IMR-90 (cell line): ENCODE measurements around the gene MYD88. TPM values are rescaled to one million over a fixed set of nuclear protein-coding genes. Genes with fewer than 3 reads are reported as not detected.

Source experiments
- ATAC-seq: fragments of 200-7000 bp; cut with Tn5 transposase; 2 replicates; pipeline ENCODE4 v1.9.1; 2020; ENCODE audit warnings: low read depth, mild to moderate bottlenecking, moderate library complexity
- BruUV-seq: library from RNA; stranded (reverse); fragments of 400-500 nt; replicated peaks from 2 replicates; lab custom pipeline; 2021; lab: Mats Ljungman, UMichigan
- CTCF ChIA-PET: fragments of 300-600 bp; formaldehyde crosslinking; extraction: SDS; loops from one replicate; lab custom pipeline; 2021; ENCODE audit warnings: antibody characterized with exemption; lab: Yijun Ruan, JAX
- POLR2A ChIA-PET: fragments of 300-600 bp; sonication (Branson Sonifier 250); formaldehyde crosslinking; loops from one replicate; lab custom pipeline; 2022; ENCODE audit warnings: antibody characterized with exemption; ENCODE audit not compliant: unreplicated experiment; lab: Charles Lee
- DNase-seq: peaks from one replicate; pipeline ENCODE4 v3.0.0; 2013
- H2AFZ ChIP-seq: replicated peaks from 2 replicates; pipeline ENCODE3; 2013; ENCODE audit warnings: low read length, mild to moderate bottlenecking; ENCODE audit not compliant: poor library complexity
- H2AK5ac ChIP-seq: 2 replicates; pipeline ENCODE4 v1.6.1; 2013; ENCODE audit warnings: low read depth, low read length, inconsistent platforms
- H2AK9ac ChIP-seq: replicated peaks from 2 replicates; pipeline ENCODE3; 2013; ENCODE audit warnings: mild to moderate bottlenecking, low read depth, low read length, moderate library complexity; ENCODE audit not compliant: poor library complexity
- H2BK120ac ChIP-seq: 2 replicates; pipeline ENCODE4 v1.6.1; 2013; ENCODE audit warnings: low read depth, low read length, inconsistent platforms
- H2BK15ac ChIP-seq: 3 replicates; pipeline ENCODE4 v1.6.1; 2013; ENCODE audit warnings: low read depth, low read length, inconsistent platforms
- H2BK20ac ChIP-seq: 2 replicates; pipeline ENCODE4 v1.6.1; 2013; ENCODE audit warnings: low read depth, mild to moderate bottlenecking, inconsistent platforms, low read length, moderate library complexity
- H2BK5ac ChIP-seq: 2 replicates; pipeline ENCODE4 v1.6.1; 2013; ENCODE audit warnings: mild to moderate bottlenecking, low read depth, low read length, inconsistent platforms; ENCODE audit not compliant: poor library complexity, severe bottlenecking
- H3K14ac ChIP-seq: replicated peaks from 2 replicates; pipeline ENCODE4 v1.6.1; 2013; ENCODE audit warnings: low read depth, low read length, inconsistent platforms
- H3K18ac ChIP-seq: 2 replicates; pipeline ENCODE4 v1.6.1; 2013; ENCODE audit warnings: low read depth, low read length, control low read depth
- H3K23ac ChIP-seq: 2 replicates; pipeline ENCODE4 v1.6.1; 2013; ENCODE audit warnings: low read depth, low read length, inconsistent platforms
- H3K27ac ChIP-seq: 2 replicates; pipeline ENCODE4 v1.5.1; 2013; ENCODE audit warnings: mild to moderate bottlenecking, control low read depth, low read length; ENCODE audit not compliant: insufficient read depth
- H3K27me3 ChIP-seq: 2 replicates; pipeline ENCODE4 v1.6.1; 2013; ENCODE audit warnings: low read length; ENCODE audit not compliant: control insufficient read depth, insufficient read depth
- H3K36me3 ChIP-seq: 2 replicates; pipeline ENCODE4 v1.6.1; 2013; ENCODE audit warnings: low read length, mixed read lengths; ENCODE audit not compliant: control insufficient read depth, insufficient read depth
- H3K4ac ChIP-seq: 2 replicates; pipeline ENCODE4 v1.6.1; 2013; ENCODE audit warnings: low read depth, low read length, inconsistent platforms
- H3K4me1 ChIP-seq: 2 replicates; pipeline ENCODE4 v1.6.1; 2013; ENCODE audit warnings: low read length, mixed read lengths; ENCODE audit not compliant: control insufficient read depth, insufficient read depth
- H3K4me2 ChIP-seq: 2 replicates; pipeline ENCODE4 v1.6.1; 2013; ENCODE audit warnings: low read depth, mild to moderate bottlenecking, control low read depth, low read length, moderate library complexity
- H3K4me3 ChIP-seq: 2 replicates; pipeline ENCODE4 v1.5.1; 2013; ENCODE audit warnings: low read depth, mild to moderate bottlenecking, control low read depth, low read length, moderate library complexity; ENCODE audit not compliant: insufficient read depth
- H3K56ac ChIP-seq: 2 replicates; pipeline ENCODE4 v1.6.1; 2013; ENCODE audit warnings: low read length, inconsistent platforms; ENCODE audit not compliant: insufficient read depth; ENCODE audit errors: extremely low read depth
- H3K79me1 ChIP-seq, 2 experiments: 2 replicates each; pipeline ENCODE4 v1.6.1; 2013; ENCODE audit warnings: low read length in 2 of 2, inconsistent platforms in 1 of 2, low read depth in 1 of 2
- H3K9ac ChIP-seq: 2 replicates; pipeline ENCODE4 v1.6.1; 2013; ENCODE audit warnings: low read depth, low read length, control low read depth
- H3K9me1 ChIP-seq: 2 replicates; pipeline ENCODE4 v1.6.1; 2013; ENCODE audit warnings: low read length, inconsistent platforms; ENCODE audit not compliant: insufficient read depth
- H3K9me3 ChIP-seq: 2 replicates; pipeline ENCODE4 v1.6.1; 2013; ENCODE audit warnings: low read length; ENCODE audit not compliant: control insufficient read depth, insufficient read depth
- H4K20me1 ChIP-seq: 2 replicates; pipeline ENCODE4 v1.6.1; 2013; ENCODE audit warnings: low read length, inconsistent platforms; ENCODE audit not compliant: insufficient read depth
- H4K5ac ChIP-seq: 2 replicates; pipeline ENCODE4 v1.6.1; 2013; ENCODE audit warnings: mild to moderate bottlenecking, low read depth, low read length, control low read depth
- H4K8ac ChIP-seq, 2 experiments: 2 replicates each; pipeline ENCODE4 v1.6.1; 2013; ENCODE audit warnings: low read depth in 2 of 2, low read length in 2 of 2, control low read depth in 1 of 2, inconsistent platforms in 1 of 2
- H4K91ac ChIP-seq: 2 replicates; pipeline ENCODE4 v1.6.1; 2013; ENCODE audit warnings: low read depth, low read length, inconsistent platforms; ENCODE audit not compliant: insufficient read depth
- BHLHE40 ChIP-seq: fragments of 150-350 bp; IDR thresholded peaks from 2 replicates; pipeline ENCODE4 v1.6.1; 2016; ENCODE audit warnings: mild to moderate bottlenecking, low read depth, low read length
- CHD1 ChIP-seq: IDR thresholded peaks from 2 replicates; pipeline ENCODE4 v1.6.1; 2012; ENCODE audit warnings: low read depth, low read length, improper control_type of control experiment
- CTCF ChIP-seq: conservative IDR thresholded peaks from 2 replicates; pipeline ENCODE4 v1.5.1; 2012; ENCODE audit warnings: mild to moderate bottlenecking, low read depth, low read length, improper control_type of control experiment
- FOS ChIP-seq: fragments of 150-350 bp; IDR thresholded peaks from 2 replicates; pipeline ENCODE4 v1.6.1; 2016; ENCODE audit warnings: low read depth, low read length
- RCOR1 ChIP-seq: IDR thresholded peaks from 2 replicates; pipeline ENCODE4 v1.6.1; 2012; ENCODE audit warnings: mild to moderate bottlenecking, low read length, improper control_type of control experiment; ENCODE audit not compliant: insufficient replicate concordance
- RFX5 ChIP-seq: IDR thresholded peaks from 2 replicates; pipeline ENCODE4 v1.8.0; 2012; ENCODE audit warnings: low read depth, mild to moderate bottlenecking, low read length, moderate library complexity
- WGBS, 2 experiments: methylation state at CpG; one replicate each; pipeline versions ENCODE4 v1.1.5 to v1.1.7; 2013; ENCODE audit warnings: missing lambda C conversion rate in 2 of 2; ENCODE audit not compliant: insufficient read length in 1 of 2; ENCODE audit errors: extremely low coverage in 2 of 2; 5-methylcytosine and 5-hydroxymethylcytosine counted together
- dilution Hi-C: fragments of 300-500 bp; cut with HindIII; formaldehyde crosslinking; loops from one replicate; pipeline ENCODE4 v1.14.3; 2018; ENCODE audit warnings: low sequenced_read_pairs; ENCODE audit not compliant: unreplicated experiment
- in situ Hi-C: fragments of 300-500 bp; cut with MboI; formaldehyde crosslinking; loops from 3 replicates; pipeline ENCODE4 v1.14.3; 2019; ENCODE audit warnings: low sequenced_read_pairs, inconsistent platforms, mixed read lengths
- intact Hi-C: fragments of 100-400 bp; cut with micrococcal nuclease; formaldehyde crosslinking; loops from 2 replicates; pipeline ENCODE4 v1.10.0; 2022
- polyA plus RNA-seq, 3 experiments: library from polyadenylated mRNA; depleted of rRNA; stranded (reverse); fragments of >200 nt; gene quantifications; 2 replicates each; pipeline ENCODE4 v1.2.3, GENCODE V29; 2012; ENCODE audit warnings: low replicate concordance in 1 of 3
- total RNA-seq: library from RNA; depleted of rRNA; stranded (reverse); fragments of >200 nt; gene quantifications from 2 replicates; pipeline ENCODE4 v1.2.3, GENCODE V29; 2012

MYD88 gene
- total and polyA plus RNA-seq, 2 of the 4 experiments (the other 2 are of a cell fraction): 9.3 to 39.8 TPM

GRCh38 chr3:38151667-38152265 lies 13.3 kb downstream of the MYD88 start:
- Histone ChIP-seq H4K91ac (no peak overlapping the region), H3K23ac (no peak overlapping the region), H4K5ac (no peak overlapping the region), H3K18ac (no peak overlapping the region), H3K9me1 (no peaks in the 10 kb centered on the region), H2BK15ac (no peak overlapping the region), H2AK5ac (no peak overlapping the region), H2AFZ (no peak overlapping the region), H3K9ac (no peak overlapping the region), H3K9me3 (no peaks in the 10 kb centered on the region), H3K27me3 (no peaks in the 10 kb centered on the region), H2BK120ac (no peak overlapping the region), H4K8ac (no peak overlapping the region), H3K4me1 (no peaks in the 10 kb centered on the region), H2AK9ac (no peak overlapping the region), H2BK5ac (no peak overlapping the region), H2BK20ac (no peak overlapping the region), H3K14ac (no peak overlapping the region), H3K36me3 (no peaks in the 10 kb centered on the region), H4K20me1 (no peaks in the 10 kb centered on the region), H3K79me1 (no peaks in the 10 kb centered on the region), H3K56ac (no peak overlapping the region), H3K4me2 (no peak overlapping the region), H3K4ac (no peak overlapping the region), H3K4me3 (no peak overlapping the region), H3K27ac (no peak overlapping the region)
- in situ Hi-C loops: no loop called here
- CTCF ChIA-PET: interaction anchor here (0.6 kb wide), 1 partner anchor 13 kb away, joined by 3 read pairs; no protein-coding TSS in a partner anchor
- no CpG with 5 or more reads among the region's 3 CpGs for WGBS, 2 experiments
- POLR2A ChIA-PET: no interaction called here
- dilution Hi-C loops: no loop called here
- DNase-seq: no peak
- no peak for ATAC-seq
- TF ChIP-seq RFX5 (no peak), CHD1 (no peak), CTCF (no peak), FOS (no peak), BHLHE40 (no peak), RCOR1 (no peak)
- BruUV-seq: no TSS peak
- intact Hi-C loops: no loop called here
